GM15510 (cell line): ENCODE measurements around the gene ZNF831.

Experiments
- POLR2A ChIP-seq: IDR thresholded peaks from 3 replicates; pipeline ENCODE4 v1.6.1; 2011; ENCODE audit warnings: borderline replicate concordance; ENCODE audit not compliant: insufficient read length; ENCODE audit errors: extremely low read depth

The ZNF831 gene

DNA sequence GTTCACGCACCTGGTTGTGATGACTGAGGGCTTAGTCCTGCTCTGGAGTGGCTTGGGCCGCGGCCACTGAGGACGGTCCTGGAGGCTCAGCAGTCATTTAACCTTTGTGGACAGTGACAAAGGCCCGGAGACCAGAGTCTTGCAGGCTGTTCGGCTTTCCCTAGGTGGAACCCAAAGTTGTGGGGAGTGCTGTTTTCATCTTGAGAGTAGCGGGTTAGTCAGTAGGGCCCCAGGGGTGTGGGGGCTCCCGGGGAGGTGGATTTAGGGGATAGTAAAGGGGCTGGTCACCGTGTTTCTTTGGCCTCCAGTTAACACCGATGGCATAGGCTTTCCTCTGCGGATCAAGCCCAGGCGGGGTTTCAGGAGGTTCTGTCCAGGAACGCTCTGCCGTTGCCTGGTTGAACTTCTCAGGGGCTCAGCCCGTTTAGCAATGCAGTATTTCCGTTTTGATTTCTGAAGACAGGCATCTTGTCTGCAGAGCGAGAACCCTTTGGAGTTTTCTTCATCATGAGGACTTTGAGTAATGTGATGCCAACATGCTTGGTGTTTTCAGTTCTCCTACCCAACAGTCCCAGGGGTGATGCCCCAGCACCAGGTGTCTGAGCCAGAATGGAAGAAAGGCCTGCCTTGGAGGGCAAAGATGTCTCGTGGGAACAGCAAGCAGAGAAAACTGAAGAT is 31.8 kb downstream of the ZNF831 start:
- TF ChIP-seq POLR2A: no peak

GRCh38 chr20:59204165-59204894 is 40.7 kb downstream of the ZNF831 start:
- TF ChIP-seq POLR2A: no peak

DNA sequence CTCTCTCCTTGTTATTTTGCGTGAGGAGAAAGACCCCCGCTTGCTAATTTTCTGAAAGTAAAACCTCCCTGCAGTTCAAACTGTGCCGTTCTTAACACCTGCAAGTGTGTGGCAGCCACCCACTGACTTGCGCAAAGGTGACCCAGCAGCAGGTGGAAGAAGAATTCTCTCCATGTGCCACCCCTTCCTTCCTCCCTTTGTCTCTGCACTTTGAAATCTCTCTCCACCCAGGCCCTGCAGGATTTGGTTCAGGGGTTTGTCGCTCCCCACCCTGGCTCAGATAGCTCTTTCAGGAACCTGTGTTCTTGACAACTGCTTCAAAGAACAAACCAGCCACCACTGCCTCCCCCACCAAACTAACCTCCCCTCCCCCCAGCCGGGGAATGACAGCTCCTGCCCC is 41.4 kb downstream of the ZNF831 start:
- TF ChIP-seq POLR2A: no peak

DNA sequence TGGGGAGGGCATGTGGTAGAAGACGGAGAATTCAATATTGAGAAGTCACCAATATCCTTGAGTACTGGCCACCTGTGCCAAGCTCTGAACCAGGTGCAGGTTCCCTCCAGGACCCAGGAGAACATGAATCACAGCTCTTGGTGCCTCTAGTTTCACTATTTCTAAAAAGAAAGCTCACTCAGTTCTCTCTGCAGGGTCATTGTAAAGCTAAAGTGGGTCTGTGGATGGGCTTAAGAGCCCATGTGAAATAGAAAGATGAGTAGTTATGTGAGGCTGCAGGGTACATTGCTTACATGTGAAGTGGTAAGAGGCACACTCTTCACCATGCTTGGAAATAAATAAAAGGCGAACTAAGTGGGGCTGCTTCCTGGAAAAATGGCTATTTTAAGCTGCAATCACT is 43.6 kb downstream of the ZNF831 start:
- no peak for TF ChIP-seq POLR2A

- no peak for TF ChIP-seq POLR2A
Measured at GRCh38 chr20:59207742-59208357, 44.2 kb downstream of the ZNF831 start.

GRCh38 chr20:59210186-59210585 is 46.6 kb downstream of the ZNF831 start:
- TF ChIP-seq POLR2A: no peak

- TF ChIP-seq POLR2A: no peak
Measured at GRCh38 chr20:59211208-59211765, 47.7 kb downstream of the ZNF831 start.

GRCh38 chr20:59214073-59214472 is 50.5 kb downstream of the ZNF831 start:
- TF ChIP-seq POLR2A: no peak

GRCh38 chr20:59214606-59215547 is 51.3 kb downstream of the ZNF831 start:
- no peak for TF ChIP-seq POLR2A

DNA sequence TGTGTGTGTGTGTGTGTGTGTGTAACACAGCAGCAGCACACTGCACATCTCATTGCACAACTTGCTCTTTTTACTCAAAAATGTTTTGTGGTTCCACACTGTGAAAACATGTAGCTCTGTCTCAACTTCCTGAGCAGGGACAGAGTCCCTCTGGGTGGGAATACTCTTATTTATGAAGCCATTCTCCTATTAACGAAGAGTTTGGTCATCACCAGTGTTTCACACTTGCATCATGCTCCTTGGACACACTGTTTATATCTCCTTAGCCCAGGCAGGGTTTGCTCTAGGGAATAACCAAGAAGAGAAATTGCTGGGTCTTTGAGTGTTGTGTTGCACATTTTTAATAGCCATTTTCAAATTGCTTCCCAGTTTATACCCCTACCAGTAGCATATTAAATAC is 53.6 kb downstream of the ZNF831 start:
- no peak for TF ChIP-seq POLR2A

GRCh38 chr20:59217794-59218280 is 54.2 kb downstream of the ZNF831 start:
- no peak for TF ChIP-seq POLR2A

DNA sequence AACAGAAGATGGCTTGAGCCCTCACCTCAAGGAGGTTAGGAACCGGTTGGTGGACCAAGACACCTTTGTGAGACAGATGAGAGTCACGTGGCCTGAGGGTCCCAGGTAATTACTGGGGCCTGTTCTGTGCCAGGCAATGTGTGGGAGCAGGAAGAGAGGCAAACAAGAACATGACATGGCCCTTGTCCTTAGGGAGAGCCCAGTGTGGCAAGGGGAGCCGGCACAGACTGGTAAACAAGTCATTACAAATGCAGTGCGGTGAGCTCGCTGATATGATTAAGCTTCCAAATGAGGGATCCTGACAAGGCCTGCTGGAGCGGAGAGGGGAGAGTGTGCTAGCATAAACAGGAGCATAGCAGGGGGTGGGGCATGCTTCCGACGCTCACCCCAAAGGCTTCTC is 55.6 kb downstream of the ZNF831 start:
- TF ChIP-seq POLR2A: no peak

DNA sequence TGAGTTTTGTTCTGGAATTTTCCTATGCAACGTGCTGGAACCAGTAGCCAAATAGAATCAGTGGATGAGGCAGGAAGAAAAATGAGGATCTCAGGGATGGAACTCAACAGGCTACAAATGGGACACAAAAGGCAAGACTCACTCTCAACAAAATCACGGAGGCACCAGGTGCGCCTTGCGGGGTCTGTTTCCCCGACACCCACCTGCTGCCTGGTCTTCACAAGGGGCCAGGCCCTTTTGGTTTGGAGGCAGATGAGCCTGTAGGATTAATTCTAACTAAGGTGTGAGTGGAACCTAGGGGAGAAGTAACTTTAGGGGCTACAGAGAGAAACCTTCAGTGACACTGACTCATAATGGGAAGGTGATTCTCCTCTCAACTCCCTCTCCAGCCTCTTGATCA is 56.5 kb downstream of the ZNF831 start:
- TF ChIP-seq POLR2A: no peak

- TF ChIP-seq POLR2A: no peak
Measured at GRCh38 chr20:59221049-59221706, 57.6 kb downstream of the ZNF831 start.

- no peak for TF ChIP-seq POLR2A
Measured at GRCh38 chr20:59221707-59222252, 58.2 kb downstream of the ZNF831 start.
